A172 (cell line): Measurements from ENCODE around the gene MMP17. TPM values are rescaled to one million over a fixed set of nuclear protein-coding genes. Genes with fewer than 3 reads are reported as not detected.
A peak's percentile ranks its signal among the peaks of the same experiment; 100 is the strongest.

ENCODE experiments used
- DNase-seq: peaks from one replicate; pipeline ENCODE4 v3.0.0-alpha.2; 2015; ENCODE audit warnings: low spot score
- total RNA-seq: library from RNA; depleted of rRNA; stranded (reverse); fragments of >200 nt; shearing (Covaris generic); gene quantifications from 2 replicates; pipeline ENCODE4 v1.2.3, GENCODE V29; 2014; rRNA removed

The MMP17 gene
- total RNA-seq: 3.7 and 5.7 TPM in 2 replicates

- DNase-seq: peak; percentile 19
Measured at GRCh38 chr12:131827961-131828534, at the start of gene MMP17. TSS of gene MMP17 (plus strand) at chr12:131828393. CDS start at chr12:131828495, 102 bp downstream.

GRCh38 chr12:131779027-131779426, 49.2 kb upstream of the MMP17 start:
- DNase-seq: no peak

- no peak for DNase-seq
Measured at GRCh38 chr12:131782061-131782460, 46.1 kb upstream of the MMP17 start.

GRCh38 chr12:131783915-131784541, 44.2 kb upstream of the MMP17 start:
- DNase-seq: peak; percentile 89

- DNase-seq: no peak
Measured at GRCh38 chr12:131784909-131785762, 43.1 kb upstream of the MMP17 start.

GRCh38 chr12:131785763-131786330, 42.3 kb upstream of the MMP17 start:
- DNase-seq: no peak

- no peak for DNase-seq
Measured at GRCh38 chr12:131786331-131786730, 41.9 kb upstream of the MMP17 start.

- no peak for DNase-seq
Measured at GRCh38 chr12:131787143-131787660, 41.0 kb upstream of the MMP17 start.

- no peak for DNase-seq
Measured at GRCh38 chr12:131788070-131788469, 40.1 kb upstream of the MMP17 start.

- no peak for DNase-seq
Measured at GRCh38 chr12:131789638-131790037, 38.6 kb upstream of the MMP17 start.

GRCh38 chr12:131793243-131794022, 34.8 kb upstream of the MMP17 start:
- DNase-seq: no peak

GRCh38 chr12:131794061-131794460, 34.1 kb upstream of the MMP17 start:
- DNase-seq: no peak

- DNase-seq: no peak
Measured at GRCh38 chr12:131794573-131794972, 33.6 kb upstream of the MMP17 start.

GRCh38 chr12:131795064-131795463, 33.1 kb upstream of the MMP17 start:
- DNase-seq: no peak

- DNase-seq: no peak
Measured at GRCh38 chr12:131795690-131796410, 32.3 kb upstream of the MMP17 start.

- DNase-seq: no peak
Measured at GRCh38 chr12:131796411-131796736, 31.8 kb upstream of the MMP17 start.

GRCh38 chr12:131796754-131797587, 31.2 kb upstream of the MMP17 start:
- no peak for DNase-seq

GRCh38 chr12:131797588-131797934, 30.6 kb upstream of the MMP17 start:
- DNase-seq: no peak

- DNase-seq: no peak
Measured at GRCh38 chr12:131799195-131799594, 29.0 kb upstream of the MMP17 start.
